ENCODE data around the gene NOG. TPM values are rescaled to one million over a fixed set of nuclear protein-coding genes. Genes with fewer than 3 reads are reported as not detected.

NOG gene
- total RNA-seq, 1 experiment from 2014 or later, result 0.25 TPM

- Histone ChIP-seq H3K4me2 (ENCODE audit: low read length) (no peak overlapping the region), H3K9ac (ENCODE audit: low read length) (no peak overlapping the region), H3K79me2 (ENCODE audit: insufficient read depth, low read length) (no peaks in the 10 kb centered on the region), H2AFZ (ENCODE audit: low read depth, low read length, poor library complexity, severe bottlenecking) (no peak overlapping the region), H3K4me3 (replicated peaks in 1 of 2; ENCODE audit: low read depth in 1 of 2, low read length in 2 of 2) (no peak overlapping the region), H3K4me1 (ENCODE audit: control insufficient read depth in 1 of 2, insufficient read depth in 2 of 2, low read length in 2 of 2) (no peaks in the 10 kb centered on the region), H3K9me3 (ENCODE audit: control insufficient read depth in 1 of 2, insufficient read depth in 1 of 2, low read depth in 1 of 2, low read length in 2 of 2) (no peaks in the 10 kb centered on the region), H3K27ac (ENCODE audit: low read depth, low read length) (no peak overlapping the region), H3K9me2 (ENCODE audit: insufficient read depth) (no peaks in the 10 kb centered on the region), H4K20me1 (ENCODE audit: insufficient read depth) (no peaks in the 10 kb centered on the region), H3K27me3 (ENCODE audit: insufficient read depth, low read length) (peaks cover 33% of the 10 kb centered on the region; the same call in 1 of the 2 replicates), H3K36me3 (ENCODE audit: control insufficient read depth in 1 of 2, insufficient read depth in 2 of 2, low read length in 2 of 2) (no peaks in the 10 kb centered on the region)
- ATAC-seq, result no peak
- no TSS peak for BruUV-seq (replicated peaks)
- ChIA-PET RAD21 (ENCODE audit: low non-redundant PET in 1 of 2, low total read pairs in 2 of 2, uncharacterized antibody in 2 of 2, unreplicated experiment in 2 of 2) (no interaction called here), CTCF (interaction anchor here (1.0 to 3.0 kb wide), 2 partner anchors 11 to 198 kb away, joined by 3 to 13 read pairs; partner anchors contain the start of gene NOG), POLR2A (no interaction called here)
- intact Hi-C loops (cut with micrococcal nuclease), result no loop called here
- no peak for DNase-seq (ENCODE audit: low read depth, low spot score)
- TF ChIP-seq FOSL1 (IDR thresholded peaks at IDR 0.05; ENCODE audit: low read depth), result no peak
- no peak for TF ChIP-seq EZH2phosphoT487 (IDR thresholded peaks at IDR 0.05; ENCODE audit: borderline replicate concordance)
- TF ChIP-seq, protein P1, sequence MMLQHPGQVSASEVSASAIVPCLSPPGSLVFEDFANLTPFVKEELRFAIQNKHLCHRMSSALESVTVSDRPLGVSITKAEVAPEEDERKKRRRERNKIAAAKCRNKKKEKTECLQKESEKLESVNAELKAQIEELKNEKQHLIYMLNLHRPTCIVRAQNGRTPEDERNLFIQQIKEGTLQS (IDR thresholded peaks at IDR 0.05), result no peak
- TF ChIP-seq, protein P2, sequence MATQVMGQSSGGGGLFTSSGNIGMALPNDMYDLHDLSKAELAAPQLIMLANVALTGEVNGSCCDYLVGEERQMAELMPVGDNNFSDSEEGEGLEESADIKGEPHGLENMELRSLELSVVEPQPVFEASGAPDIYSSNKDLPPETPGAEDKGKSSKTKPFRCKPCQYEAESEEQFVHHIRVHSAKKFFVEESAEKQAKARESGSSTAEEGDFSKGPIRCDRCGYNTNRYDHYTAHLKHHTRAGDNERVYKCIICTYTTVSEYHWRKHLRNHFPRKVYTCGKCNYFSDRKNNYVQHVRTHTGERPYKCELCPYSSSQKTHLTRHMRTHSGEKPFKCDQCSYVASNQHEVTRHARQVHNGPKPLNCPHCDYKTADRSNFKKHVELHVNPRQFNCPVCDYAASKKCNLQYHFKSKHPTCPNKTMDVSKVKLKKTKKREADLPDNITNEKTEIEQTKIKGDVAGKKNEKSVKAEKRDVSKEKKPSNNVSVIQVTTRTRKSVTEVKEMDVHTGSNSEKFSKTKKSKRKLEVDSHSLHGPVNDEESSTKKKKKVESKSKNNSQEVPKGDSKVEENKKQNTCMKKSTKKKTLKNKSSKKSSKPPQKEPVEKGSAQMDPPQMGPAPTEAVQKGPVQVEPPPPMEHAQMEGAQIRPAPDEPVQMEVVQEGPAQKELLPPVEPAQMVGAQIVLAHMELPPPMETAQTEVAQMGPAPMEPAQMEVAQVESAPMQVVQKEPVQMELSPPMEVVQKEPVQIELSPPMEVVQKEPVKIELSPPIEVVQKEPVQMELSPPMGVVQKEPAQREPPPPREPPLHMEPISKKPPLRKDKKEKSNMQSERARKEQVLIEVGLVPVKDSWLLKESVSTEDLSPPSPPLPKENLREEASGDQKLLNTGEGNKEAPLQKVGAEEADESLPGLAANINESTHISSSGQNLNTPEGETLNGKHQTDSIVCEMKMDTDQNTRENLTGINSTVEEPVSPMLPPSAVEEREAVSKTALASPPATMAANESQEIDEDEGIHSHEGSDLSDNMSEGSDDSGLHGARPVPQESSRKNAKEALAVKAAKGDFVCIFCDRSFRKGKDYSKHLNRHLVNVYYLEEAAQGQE (IDR thresholded peaks at IDR 0.05; ENCODE audit: low read depth), result no peak
- TF ChIP-seq, protein P3, sequence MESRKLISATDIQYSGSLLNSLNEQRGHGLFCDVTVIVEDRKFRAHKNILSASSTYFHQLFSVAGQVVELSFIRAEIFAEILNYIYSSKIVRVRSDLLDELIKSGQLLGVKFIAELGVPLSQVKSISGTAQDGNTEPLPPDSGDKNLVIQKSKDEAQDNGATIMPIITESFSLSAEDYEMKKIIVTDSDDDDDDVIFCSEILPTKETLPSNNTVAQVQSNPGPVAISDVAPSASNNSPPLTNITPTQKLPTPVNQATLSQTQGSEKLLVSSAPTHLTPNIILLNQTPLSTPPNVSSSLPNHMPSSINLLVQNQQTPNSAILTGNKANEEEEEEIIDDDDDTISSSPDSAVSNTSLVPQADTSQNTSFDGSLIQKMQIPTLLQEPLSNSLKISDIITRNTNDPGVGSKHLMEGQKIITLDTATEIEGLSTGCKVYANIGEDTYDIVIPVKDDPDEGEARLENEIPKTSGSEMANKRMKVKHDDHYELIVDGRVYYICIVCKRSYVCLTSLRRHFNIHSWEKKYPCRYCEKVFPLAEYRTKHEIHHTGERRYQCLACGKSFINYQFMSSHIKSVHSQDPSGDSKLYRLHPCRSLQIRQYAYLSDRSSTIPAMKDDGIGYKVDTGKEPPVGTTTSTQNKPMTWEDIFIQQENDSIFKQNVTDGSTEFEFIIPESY (IDR thresholded peaks at IDR 0.05; ENCODE audit: extremely low read depth, insufficient replicate concordance, low read length), result no peak
- no peak for TF ChIP-seq CBX3 (IDR thresholded peaks at IDR 0.05; ENCODE audit: low read depth)
- no peak for TF ChIP-seq ZNF274 (IDR thresholded peaks at IDR 0.05; ENCODE audit: low read depth, low read length)
- no peak for TF ChIP-seq YY1 (IDR thresholded peaks at IDR 0.05; ENCODE audit: extremely low read depth, insufficient replicate concordance, low read depth, low read length)
- no peak for TF ChIP-seq CEBPB (IDR thresholded peaks at IDR 0.05; ENCODE audit: low read depth)
- no peak for TF ChIP-seq EGR1 (IDR thresholded peaks at IDR 0.05; ENCODE audit: low read depth)
- no peak for TF ChIP-seq CTCF (IDR thresholded peaks at IDR 0.05 in 2 of 3, conservative IDR thresholded peaks at IDR 0.05 in 1 of 3; ENCODE audit: borderline replicate concordance in 1 of 3, insufficient read depth in 1 of 3, low read depth in 2 of 3, low read length in 2 of 3)
- no peak for TF ChIP-seq TCF7L2 (IDR thresholded peaks at IDR 0.05; ENCODE audit: borderline replicate concordance, extremely low read depth, insufficient read depth, insufficient read length)
- TF ChIP-seq SRF (IDR thresholded peaks at IDR 0.05; ENCODE audit: low read depth), result no peak
- no peak for TF ChIP-seq ELF1 (IDR thresholded peaks at IDR 0.05; ENCODE audit: borderline replicate concordance, low read depth)
- no peak for TF ChIP-seq JUND (IDR thresholded peaks at IDR 0.05)
- TF ChIP-seq RAD21 (IDR thresholded peaks at IDR 0.05; ENCODE audit: low read depth), result no peak
- TF ChIP-seq MAX (IDR thresholded peaks at IDR 0.05), result no peak
Measured at GRCh38 chr17:56581635-56582627, 11.6 kb upstream of the NOG start.
